K562 (cell line): Measurements from ENCODE around the gene PCARE. TPM values are rescaled to one million over a fixed set of nuclear protein-coding genes. Genes with fewer than 3 reads are reported as not detected.

Experiments
- ATAC-seq: fragments of 200-7000 bp; cut with Tn5 transposase; 3 replicates; pipeline ENCODE4 v1.9.1; 2020; ENCODE audit warnings: moderate library complexity
- BruUV-seq: library from RNA; stranded (reverse); fragments of 400-500 nt; replicated peaks from 2 replicates; lab custom pipeline; 2021; lab: Mats Ljungman, UMichigan
- CTCF ChIA-PET: fragments of 300-600 bp; formaldehyde crosslinking; extraction: SDS; loops from one replicate; lab custom pipeline; 2021; ENCODE audit warnings: low intra/inter-chr PET ratio; lab: Yijun Ruan, JAX
- POLR2A ChIA-PET: fragments of 300-600, 350-650 bp; sonication (Branson Sonifier 250); formaldehyde crosslinking; extraction: SDS; loops from one replicate; lab custom pipeline; 2021; ENCODE audit warnings: antibody characterized with exemption, inconsistent platforms; lab: Yijun Ruan, JAX
- DNase-seq, 4 experiments: peaks; one replicate each; pipeline versions ENCODE4 v3.0.0 to v3.0.0-alpha.2; 2011 to 2018; ENCODE audit warnings: low spot score in 3 of 4, mixed read lengths in 3 of 4; ENCODE audit errors: extremely low read depth in 1 of 4
- FAIRE-seq: peaks from 2 replicates; lab custom pipeline; 2011; peaks lifted over from hg19 to GRCh38; lab: Jason Lieb, UNC
- H2AFZ ChIP-seq: 2 replicates; pipeline ENCODE4 v1.6.0; 2011; ENCODE audit warnings: low read depth, low read length, control low read depth, inconsistent platforms
- H3K27ac ChIP-seq: fragments of 200-600 bp; 3 replicates; pipeline ENCODE4 v1.8.0; 2011; ENCODE audit warnings: low read depth, mild to moderate bottlenecking, control low read depth, inconsistent platforms, low read length, moderate library complexity, mixed read lengths; ENCODE audit errors: extremely low read depth
- H3K27me3 ChIP-seq, 2 experiments: fragments of 300-600 bp in 1 of 2; 2 replicates in 1 of 2; 3 replicates in 1 of 2; pipeline versions ENCODE4 v1.6.0 to v1.8.0; 2011; ENCODE audit warnings: inconsistent platforms in 2 of 2, low read length in 2 of 2, mild to moderate bottlenecking in 1 of 2, mixed read lengths in 1 of 2, moderate library complexity in 1 of 2; ENCODE audit not compliant: control insufficient read depth in 2 of 2, insufficient read depth in 2 of 2
- H3K36me3 ChIP-seq: fragments of 300-600 bp; 3 replicates; pipeline ENCODE4 v1.8.0; 2011; ENCODE audit warnings: mild to moderate bottlenecking, low read length, inconsistent platforms; ENCODE audit not compliant: control insufficient read depth, insufficient read depth
- H3K4me1 ChIP-seq, 2 experiments: fragments of 200-600 bp in 1 of 2; replicated peaks in 1 of 2; 2 replicates in 1 of 2; 3 replicates in 1 of 2; pipeline versions ENCODE4 v1.5.1 to v1.8.0; 2011; ENCODE audit warnings: inconsistent platforms in 2 of 2, low read length in 2 of 2, mild to moderate bottlenecking in 1 of 2, mixed read lengths in 1 of 2, moderate library complexity in 1 of 2; ENCODE audit not compliant: control insufficient read depth in 2 of 2, insufficient read depth in 2 of 2
- H3K4me2 ChIP-seq: 2 replicates; pipeline ENCODE4 v1.6.1; 2011; ENCODE audit warnings: low read length, control low read depth, inconsistent platforms, mixed read lengths; ENCODE audit not compliant: insufficient read depth
- H3K4me3 ChIP-seq: fragments of 200-600 bp; sonication (generic), shearing (Covaris generic); 2 replicates; pipeline ENCODE4 v1.5.1; 2016; ENCODE audit warnings: control low read depth, inconsistent platforms
- H3K79me2 ChIP-seq: fragments of 200-600 bp; 3 replicates; pipeline ENCODE4 v1.8.0; 2011; ENCODE audit warnings: low read length, inconsistent platforms; ENCODE audit not compliant: control insufficient read depth, insufficient read depth
- H3K9ac ChIP-seq, 2 experiments: 2 replicates each; pipeline versions ENCODE4 v1.6.0 to v1.6.1; 2011; ENCODE audit warnings: low read depth in 2 of 2, low read length in 2 of 2, control low read depth in 1 of 2, inconsistent platforms in 1 of 2, mild to moderate bottlenecking in 1 of 2, mixed read lengths in 1 of 2; ENCODE audit not compliant: insufficient read depth in 1 of 2
- H3K9me1 ChIP-seq: one replicate; pipeline ENCODE4 v1.6.0; 2011; ENCODE audit warnings: inconsistent platforms, mild to moderate bottlenecking, low read length, moderate library complexity; ENCODE audit not compliant: control insufficient read depth, insufficient read depth
- H3K9me3 ChIP-seq: replicated peaks from 2 replicates; pipeline ENCODE4 v1.5.1; 2011; ENCODE audit warnings: low read depth, low read length, inconsistent platforms; ENCODE audit not compliant: control insufficient read depth, insufficient read depth
- H4K20me1 ChIP-seq: replicated peaks from 2 replicates; pipeline ENCODE4 v1.6.1; 2011; ENCODE audit warnings: low read length, inconsistent platforms, mixed read lengths; ENCODE audit not compliant: control insufficient read depth, insufficient read depth
- FOSL1 ChIP-seq: fragments of 200-800 bp; sonication (Bioruptor generic); conservative IDR thresholded peaks from 2 replicates; pipeline ENCODE4 v1.6.1; 2016; ENCODE audit warnings: missing genetic modification characterization, missing compliant biosample characterization
- GABPA ChIP-seq: fragments of 200-800 bp; sonication (Bioruptor generic); conservative IDR thresholded peaks from 2 replicates; pipeline ENCODE4 v1.6.1; 2016; ENCODE audit warnings: low read depth, missing genetic modification characterization, missing compliant biosample characterization
- MAFG ChIP-seq: fragments of 450-650 bp; conservative IDR thresholded peaks from 2 replicates; pipeline ENCODE4 v1.6.1; 2016; ENCODE audit warnings: missing genetic modification characterization, missing compliant biosample characterization
- MEIS2 ChIP-seq: fragments of 450-650 bp; IDR thresholded peaks from 2 replicates; pipeline ENCODE4 v1.6.1; 2014; ENCODE audit warnings: mild to moderate bottlenecking; ENCODE audit not compliant: partially characterized antibody
- NFE2 ChIP-seq: IDR thresholded peaks from 2 replicates; pipeline ENCODE4 v1.6.1; 2014; ENCODE audit warnings: antibody characterized with exemption, low read depth
- TARDBP ChIP-seq: fragments of 450-650 bp; IDR thresholded peaks from 2 replicates; pipeline ENCODE4 v1.6.1; 2016
- WGBS: fragments of 100-300 bp; shearing (Covaris generic); methylation state at CpG from one replicate; pipeline ENCODE4 v1.1.6; 2016; ENCODE audit warnings: low coverage, mixed read lengths; ENCODE audit not compliant: insufficient coverage; ENCODE audit errors: missing lambda C conversion rate; 5-methylcytosine and 5-hydroxymethylcytosine counted together
- in situ Hi-C: fragments of 300-500 bp; cut with MboI; formaldehyde crosslinking; loops from 4 replicates; pipeline ENCODE4 v1.15.0; 2018; ENCODE audit warnings: inconsistent platforms, mixed read lengths
- intact Hi-C: fragments of 100-400 bp; cut with micrococcal nuclease; formaldehyde crosslinking; loops from 2 replicates; pipeline ENCODE4 v1.14.2; 2022
- polyA plus RNA-seq, 8 experiments: library from polyadenylated mRNA; depleted of rRNA in 4 of 8; stranded (reverse) in 5 of 8; unstranded in 3 of 8; fragments of >200 nt; fragmentation: Nextera tagmentation in 2 of 8; fragmentation: Illumina TruSeq in 1 of 8; extraction: Ambion mirVana in 2 of 8; extraction: Trizol in 1 of 8; gene quantifications; 2 replicates each; pipeline versions ENCODE4 v1.2.1 to v1.2.3, GENCODE V29; 2011 to 2014; ENCODE audit warnings: inconsistent platforms in 1 of 8, missing spikeins in 1 of 8
- total RNA-seq, 7 experiments: library from RNA; depleted of rRNA in 6 of 7; stranded (reverse); fragments of >200 nt in 6 of 7; fragmentation: Illumina TruSeq in 2 of 7; extraction: Trizol in 2 of 7; gene quantifications; 2 replicates each; pipeline versions ENCODE4 v1.2.1 to v1.2.3, GENCODE V29; 2011 to 2021; ENCODE audit warnings: low replicate concordance in 1 of 7
- TF ChIP-seq, protein P1 (sequence below), 2 experiments: IDR thresholded peaks in 1 of 2; conservative IDR thresholded peaks in 1 of 2; 2 replicates each; pipeline ENCODE4 v1.6.1; 2016; ENCODE audit warnings: low read depth in 2 of 2, mild to moderate bottlenecking in 1 of 2, missing compliant biosample characterization in 1 of 2, missing genetic modification characterization in 1 of 2, moderate library complexity in 1 of 2
- TF ChIP-seq, protein P2 (sequence below): fragments of 450-650 bp; IDR thresholded peaks from 2 replicates; pipeline ENCODE4 v1.6.1; 2016
- TF ChIP-seq, protein P3 (sequence below): fragments of 250-450 bp; sonication (Bioruptor Pico); IDR thresholded peaks from 2 replicates; pipeline ENCODE4 v1.4.0; 2020; ENCODE audit warnings: borderline replicate concordance

Gene PCARE
- total and polyA plus RNA-seq, 9 of the 15 experiments (the other 6 are each of a cell fraction or from before 2014, with no cell fraction given), result not detected

DNA sequence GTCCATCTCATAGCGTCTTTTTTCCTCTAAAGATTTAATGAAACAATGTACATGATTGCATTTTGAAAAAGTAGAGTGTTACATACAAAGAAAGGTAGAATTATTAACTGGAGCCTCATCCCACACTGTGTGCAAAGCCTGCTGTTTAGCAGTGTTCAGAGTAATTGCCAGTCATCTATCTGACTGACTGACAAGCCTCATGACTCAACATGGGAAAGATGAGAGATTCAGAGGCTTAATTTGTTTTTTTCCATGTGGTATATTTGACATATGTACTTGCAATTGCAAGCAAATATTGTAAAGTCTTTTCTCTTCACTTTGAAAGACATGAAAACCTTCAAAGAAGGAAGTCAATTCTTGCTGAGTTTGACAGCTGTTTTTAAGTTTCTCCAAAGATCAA, 14.7 kb downstream of the PCARE start:
- 0 out of 3 replicates have a peak, but pooled peaks have one; percentile 33 for ATAC-seq
- in situ Hi-C loops, result no loop called here
- FAIRE-seq, result no peak

More for the DNA sequence above, 14.7 kb downstream of the PCARE start:
- no peaks in the 10 kb centered on the region for H3K79me2 ChIP-seq
- H3K9me1 ChIP-seq, result peaks cover 3% of the 10 kb centered on the region
- intact Hi-C loops, result no loop called here
- H3K9ac ChIP-seq, result no peak overlapping the region
- TF ChIP-seq NFE2, result peak; percentile 22; the same call in 1 of the 2 replicates
- TF ChIP-seq, protein P1, sequence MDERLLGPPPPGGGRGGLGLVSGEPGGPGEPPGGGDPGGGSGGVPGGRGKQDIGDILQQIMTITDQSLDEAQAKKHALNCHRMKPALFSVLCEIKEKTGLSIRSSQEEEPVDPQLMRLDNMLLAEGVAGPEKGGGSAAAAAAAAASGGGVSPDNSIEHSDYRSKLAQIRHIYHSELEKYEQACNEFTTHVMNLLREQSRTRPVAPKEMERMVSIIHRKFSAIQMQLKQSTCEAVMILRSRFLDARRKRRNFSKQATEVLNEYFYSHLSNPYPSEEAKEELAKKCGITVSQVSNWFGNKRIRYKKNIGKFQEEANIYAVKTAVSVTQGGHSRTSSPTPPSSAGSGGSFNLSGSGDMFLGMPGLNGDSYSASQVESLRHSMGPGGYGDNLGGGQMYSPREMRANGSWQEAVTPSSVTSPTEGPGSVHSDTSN (CRISPR knock-in tag; IDR thresholded peaks at IDR 0.05; ENCODE audit: low read depth), result no peak
- TF ChIP-seq, protein P1 (tag; conservative IDR thresholded peaks at IDR 0.05; ENCODE audit: low read depth), result 0 out of 2 replicates have a peak, but pooled peaks have one; percentile 34
- no peak for TF ChIP-seq TARDBP
- peak; percentile 11 for TF ChIP-seq MEIS2
- TF ChIP-seq, protein P2, sequence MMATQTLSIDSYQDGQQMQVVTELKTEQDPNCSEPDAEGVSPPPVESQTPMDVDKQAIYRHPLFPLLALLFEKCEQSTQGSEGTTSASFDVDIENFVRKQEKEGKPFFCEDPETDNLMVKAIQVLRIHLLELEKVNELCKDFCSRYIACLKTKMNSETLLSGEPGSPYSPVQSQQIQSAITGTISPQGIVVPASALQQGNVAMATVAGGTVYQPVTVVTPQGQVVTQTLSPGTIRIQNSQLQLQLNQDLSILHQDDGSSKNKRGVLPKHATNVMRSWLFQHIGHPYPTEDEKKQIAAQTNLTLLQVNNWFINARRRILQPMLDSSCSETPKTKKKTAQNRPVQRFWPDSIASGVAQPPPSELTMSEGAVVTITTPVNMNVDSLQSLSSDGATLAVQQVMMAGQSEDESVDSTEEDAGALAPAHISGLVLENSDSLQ, result peak; percentile 38; the same call in 1 of the 2 replicates
- peak; percentile 65 for TF ChIP-seq MAFG (tag)
- peak; percentile 45 for TF ChIP-seq FOSL1 (tag)
- TF ChIP-seq, protein P3, sequence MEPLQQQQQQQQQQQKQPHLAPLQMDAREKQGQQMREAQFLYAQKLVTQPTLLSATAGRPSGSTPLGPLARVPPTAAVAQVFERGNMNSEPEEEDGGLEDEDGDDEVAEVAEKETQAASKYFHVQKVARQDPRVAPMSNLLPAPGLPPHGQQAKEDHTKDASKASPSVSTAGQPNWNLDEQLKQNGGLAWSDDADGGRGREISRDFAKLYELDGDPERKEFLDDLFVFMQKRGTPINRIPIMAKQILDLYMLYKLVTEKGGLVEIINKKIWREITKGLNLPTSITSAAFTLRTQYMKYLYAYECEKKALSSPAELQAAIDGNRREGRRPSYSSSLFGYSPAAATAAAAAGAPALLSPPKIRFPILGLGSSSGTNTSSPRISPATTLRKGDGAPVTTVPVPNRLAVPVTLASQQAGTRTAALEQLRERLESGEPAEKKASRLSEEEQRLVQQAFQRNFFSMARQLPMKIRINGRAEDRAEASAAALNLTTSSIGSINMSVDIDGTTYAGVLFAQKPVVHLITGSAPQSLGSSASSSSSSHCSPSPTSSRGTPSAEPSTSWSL (CRISPR knock-in tag), result no peak
- TF ChIP-seq GABPA, result no peak
- TF ChIP-seq, all 486 proteins: peak for 6
- H3K9me3 ChIP-seq, result no peaks in the 10 kb centered on the region
- no peak overlapping the region for H3K4me2 ChIP-seq
- H3K4me3 ChIP-seq, result no peak overlapping the region
- H3K4me1 ChIP-seq, result no peaks in the 10 kb centered on the region
- ChIA-PET POLR2A (no interaction called here), CTCF (no interaction called here)
- no peaks in the 10 kb centered on the region for H3K36me3 ChIP-seq
- no peaks in the 10 kb centered on the region; the same call in 1 of the 2 replicates for H4K20me1 ChIP-seq
- WGBS, result 0% methylated on average over 1 of the region's 1 CpG
- DNase-seq, result no peak
- no peak overlapping the region for H3K27ac ChIP-seq
- BruUV-seq, result no TSS peak
- H2AFZ ChIP-seq, result no peak overlapping the region
- peaks cover 26 to 52% of the 10 kb centered on the region in 2 experiments; a peak in 4 of 5 replicates for H3K27me3 ChIP-seq
